Loucy (cell line): ENCODE measurements around the gene MAD1L1.

Experiments
- H2AFZ ChIP-seq: fragments of 200-600 bp; sonication (generic); 2 replicates; pipeline ENCODE4 v1.6.0; 2016; ENCODE audit warnings: antibody characterized with exemption, mild to moderate bottlenecking, low read length, moderate library complexity
- H3F3A ChIP-seq: fragments of 200-600 bp; 2 replicates; pipeline ENCODE4 v1.6.0; 2016; ENCODE audit warnings: antibody characterized with exemption, low read depth, mild to moderate bottlenecking
- H3K27me3 ChIP-seq: fragments of 200-600 bp; sonication (generic); 2 replicates; pipeline ENCODE4 v1.6.1; 2014; ENCODE audit warnings: low read length, mild to moderate bottlenecking; ENCODE audit not compliant: insufficient read depth, poor library complexity, severe bottlenecking
- H3K36me3 ChIP-seq: fragments of 200-600 bp; sonication (generic); 2 replicates; pipeline ENCODE4 v1.6.1; 2016; ENCODE audit warnings: low read length; ENCODE audit not compliant: insufficient read depth
- H3K4me1 ChIP-seq: fragments of 200-600 bp; sonication (generic); 2 replicates; pipeline ENCODE4 v1.5.1; 2014; ENCODE audit warnings: low read length, mild to moderate bottlenecking; ENCODE audit not compliant: insufficient read depth, poor library complexity, severe bottlenecking
- H3K4me2 ChIP-seq: fragments of 200-600 bp; sonication (generic); 2 replicates; pipeline ENCODE4 v1.6.0; 2014; ENCODE audit warnings: antibody characterized with exemption, low read length, low read depth, mild to moderate bottlenecking; ENCODE audit not compliant: poor library complexity, severe bottlenecking
- H3K4me3 ChIP-seq: fragments of 200-600 bp; sonication (generic); 2 replicates; pipeline ENCODE4 v1.5.1; 2014; ENCODE audit warnings: low read length, mild to moderate bottlenecking, mixed read lengths; ENCODE audit not compliant: poor library complexity, severe bottlenecking
- H3K79me2 ChIP-seq: fragments of 200-600 bp; sonication (generic); 2 replicates; pipeline ENCODE4 v1.6.1; 2014; ENCODE audit warnings: low read length; ENCODE audit not compliant: insufficient read depth
- H3K9ac ChIP-seq: fragments of 200-600 bp; sonication (generic); 2 replicates; pipeline ENCODE4 v1.6.0; 2014; ENCODE audit warnings: mild to moderate bottlenecking, low read depth, low read length, moderate library complexity; ENCODE audit not compliant: poor library complexity, severe bottlenecking
- H3K9me2 ChIP-seq: fragments of 200-600 bp; sonication (generic); replicated peaks from 2 replicates; pipeline ENCODE4 v1.6.1; 2016; ENCODE audit warnings: low read depth, low read length, mixed read lengths
- H3K9me3 ChIP-seq: fragments of 200-600 bp; sonication (generic); 2 replicates; pipeline ENCODE4 v1.6.1; 2014; ENCODE audit warnings: mild to moderate bottlenecking, antibody characterized with exemption, low read length, low read depth; ENCODE audit not compliant: insufficient read depth
- H4K20me1 ChIP-seq: fragments of 200-600 bp; sonication (generic); 2 replicates; pipeline ENCODE4 v1.6.0; 2014; ENCODE audit warnings: antibody characterized with exemption, low read length, mild to moderate bottlenecking; ENCODE audit not compliant: insufficient read depth, poor library complexity, severe bottlenecking
- CTCF ChIP-seq: fragments of 200-600 bp; sonication (generic); conservative IDR thresholded peaks from 2 replicates; pipeline ENCODE4 v1.5.1; 2014; ENCODE audit warnings: mild to moderate bottlenecking, antibody characterized with exemption, low read length
- EZH2phosphoT487 ChIP-seq: fragments of 200-600 bp; IDR thresholded peaks from 2 replicates; pipeline ENCODE4 v1.6.1; 2018; ENCODE audit warnings: antibody characterized with exemption, mild to moderate bottlenecking, moderate library complexity, borderline replicate concordance

MAD1L1 gene

GRCh38 chr7:2249744-2250323 is 17.1 kb upstream of the MAD1L1 start:
- H3K4me2 ChIP-seq: peak overlapping the region; percentile 89
- H3K4me1 ChIP-seq: peaks cover 65% of the 10 kb centered on the region
- H3K9me3 ChIP-seq: no peaks in the 10 kb centered on the region
- H3K79me2 ChIP-seq: peaks cover 52% of the 10 kb centered on the region
- no peak overlapping the region for H2AFZ ChIP-seq
- no peaks in the 10 kb centered on the region for H3K9me2 ChIP-seq
- no peak for TF ChIP-seq CTCF
- TF ChIP-seq EZH2phosphoT487: no peak
- H3K9ac ChIP-seq: peak overlapping the region; percentile 69
- peak overlapping the region; percentile 71 for H3K4me3 ChIP-seq
- 0 out of 2 replicates have a peak, but pooled peaks cover 3% of the 10 kb centered on the region for H3F3A ChIP-seq
- no peaks in the 10 kb centered on the region for H4K20me1 ChIP-seq
- no peaks in the 10 kb centered on the region for H3K27me3 ChIP-seq
- H3K36me3 ChIP-seq: peaks cover 4% of the 10 kb centered on the region; the same call in 1 of the 2 replicates

- no peak overlapping the region for H2AFZ ChIP-seq
- no peaks in the 10 kb centered on the region for H4K20me1 ChIP-seq
- 0 out of 2 replicates have a peak, but pooled peaks cover 3% of the 10 kb centered on the region for H3F3A ChIP-seq
- H3K9ac ChIP-seq: peak overlapping the region; percentile 69
- H3K9me3 ChIP-seq: no peaks in the 10 kb centered on the region
- peak overlapping the region; percentile 89 for H3K4me2 ChIP-seq
- peaks cover 4% of the 10 kb centered on the region; the same call in 1 of the 2 replicates for H3K36me3 ChIP-seq
- H3K27me3 ChIP-seq: no peaks in the 10 kb centered on the region
- H3K4me1 ChIP-seq: peaks cover 71% of the 10 kb centered on the region
- peaks cover 58% of the 10 kb centered on the region for H3K79me2 ChIP-seq
- 0 out of 2 replicates have a peak, but pooled peaks have one; percentile 16 for TF ChIP-seq CTCF
- no peak for TF ChIP-seq EZH2phosphoT487
- peak overlapping the region; percentile 71 for H3K4me3 ChIP-seq
- no peaks in the 10 kb centered on the region for H3K9me2 ChIP-seq
These were observed 16.4 kb upstream of the MAD1L1 start for GRCh38 chr7:2248984-2249694.

- Histone ChIP-seq H3K79me2 (peaks cover 76% of the 10 kb centered on the region), H3K9me2 (no peaks in the 10 kb centered on the region), H3K36me3 (peaks cover 4% of the 10 kb centered on the region; the same call in 1 of the 2 replicates), H3K4me3 (peak overlapping the region; percentile 67), H3K4me2 (peak overlapping the region; percentile 99), H3F3A (0 out of 2 replicates have a peak, but pooled peaks cover 3% of the 10 kb centered on the region), H2AFZ (no peak overlapping the region), H3K9me3 (no peaks in the 10 kb centered on the region), H3K27me3 (no peaks in the 10 kb centered on the region), H3K9ac (peak overlapping the region; percentile 92), H3K4me1 (peaks cover 85% of the 10 kb centered on the region), H4K20me1 (no peaks in the 10 kb centered on the region)
- TF ChIP-seq EZH2phosphoT487 (no peak), CTCF (peak; percentile 85)
These were observed 14.6 kb upstream of the MAD1L1 start for GRCh38 chr7:2247141-2247995.
